Gastroesophageal sphincter (tissue), 4 donors: ENCODE measurements around the gene PLIN5. TPM values are rescaled to one million over a fixed set of nuclear protein-coding genes. Genes with fewer than 3 reads are reported as not detected.

Source experiments
- ATAC-seq: fragments of 150-250 bp; one replicate; pipeline ENCODE4 v1.9.1; 2016; ENCODE audit warnings: mild to moderate bottlenecking, moderate library complexity
- H3K27ac ChIP-seq, 4 donors: fragments of 200-600 bp; sonication (generic) in 3 of 4; 1 replicate in 3 of 4; 2 replicates in 1 of 4; pipeline ENCODE4 v1.5.1; 2016 to 2019
- H3K27me3 ChIP-seq: fragments of 200-600 bp; sonication (generic); one replicate; pipeline ENCODE4 v1.5.1; 2019
- H3K36me3 ChIP-seq, 2 donors: fragments of 200-600 bp; sonication (generic); one replicate each; pipeline ENCODE4 v1.5.1; 2019; ENCODE audit warnings: control low read depth in 1 of 2
- H3K4me1 ChIP-seq, 3 donors: fragments of 200-600 bp; sonication (generic); 1 replicate in 2 of 3; 2 replicates in 1 of 3; pipeline ENCODE4 v1.5.1; 2016 to 2019; ENCODE audit warnings: control low read depth in 2 of 3
- H3K4me3 ChIP-seq, 2 donors: fragments of 200-600 bp; sonication (generic); one replicate each; pipeline ENCODE4 v1.5.1; 2019; ENCODE audit warnings: mild to moderate bottlenecking in 1 of 2, moderate library complexity in 1 of 2
- H3K9me3 ChIP-seq, 3 donors: fragments of 200-600 bp; sonication (generic); one replicate each; pipeline ENCODE4 v1.5.1; 2017 to 2019; ENCODE audit warnings: control low read depth in 2 of 3
- CTCF ChIP-seq, 4 experiments: fragments of 200-600 bp in 2 of 4; fragments of 450-650 bp in 2 of 4; sonication (generic) in 1 of 4; IDR thresholded peaks; one replicate each; pipeline ENCODE4 v1.5.1; 2017 to 2019; ENCODE audit warnings: antibody characterized with exemption in 4 of 4, mild to moderate bottlenecking in 2 of 4, moderate library complexity in 2 of 4
- EP300 ChIP-seq: sonication (generic); formaldehyde crosslinking; IDR thresholded peaks from one replicate; pipeline ENCODE4 v1.6.1; 2017; ENCODE audit warnings: antibody characterized with exemption, mild to moderate bottlenecking
- POLR2A ChIP-seq, 2 donors: fragments of 450-650 bp; IDR thresholded peaks; one replicate each; pipeline ENCODE4 v1.6.1; 2017; ENCODE audit warnings: antibody characterized with exemption in 2 of 2, mild to moderate bottlenecking in 2 of 2, moderate library complexity in 1 of 2
- POLR2AphosphoS5 ChIP-seq: sonication (generic); formaldehyde crosslinking; IDR thresholded peaks from one replicate; pipeline ENCODE4 v1.6.1; 2017; ENCODE audit warnings: antibody characterized with exemption
- WGBS, 2 donors: methylation state at CpG; one replicate each; pipeline ENCODE4 v1.1.5; 2018; ENCODE audit warnings: low coverage in 1 of 2; 5-methylcytosine and 5-hydroxymethylcytosine counted together
- total RNA-seq, 4 donors: library from RNA; depleted of rRNA; stranded (reverse); fragments of >200 nt; gene quantifications; one replicate each; pipeline ENCODE4 v1.1.0, GENCODE V29; 2016

PLIN5 gene
- total RNA-seq, 4 donors from 2014 or later, result 0.49 to 24.3 (median 11.2) TPM

GRCh38 chr19:4555657-4556561, 20.9 kb upstream of the PLIN5 start:
- peaks cover 0 to 6% (median 3%) of the 10 kb centered on the region in 3 donors for H3K4me1 ChIP-seq
- TF ChIP-seq EP300, result no peak
- TF ChIP-seq POLR2A (IDR thresholded peaks at IDR 0.05), result no peak
- no peak for TF ChIP-seq POLR2AphosphoS5
- TF ChIP-seq CTCF (IDR thresholded peaks at IDR 0.05), result no peak
- H3K9me3 ChIP-seq, result no peaks in the 10 kb centered on the region
- no peak overlapping the region for H3K27ac ChIP-seq
- peaks cover 0 to 15% of the 10 kb centered on the region in 2 donors for H3K36me3 ChIP-seq
- H3K27me3 ChIP-seq, result peaks cover 16% of the 10 kb centered on the region
- no peak overlapping the region for H3K4me3 ChIP-seq
- no peak for ATAC-seq
- WGBS, 2 donors, result 75 to 86% methylated on average over 13 to 21 of the region's 43 CpGs

- WGBS, 2 donors, result 78 to 100% methylated on average over 1 of the region's 7 CpGs
- peaks cover 28% of the 10 kb centered on the region for H3K27me3 ChIP-seq
- H3K4me1 ChIP-seq, result peaks cover 0 to 6% (median 3%) of the 10 kb centered on the region in 3 donors
- TF ChIP-seq POLR2AphosphoS5 (no peak), EP300 (no peak), POLR2A (IDR thresholded peaks at IDR 0.05) (no peak), CTCF (IDR thresholded peaks at IDR 0.05) (no peak)
- peaks cover 0 to 15% of the 10 kb centered on the region in 2 donors for H3K36me3 ChIP-seq
- no peaks in the 10 kb centered on the region for H3K9me3 ChIP-seq
- ATAC-seq, result no peak
- H3K4me3 ChIP-seq, result no peak overlapping the region
- no peak overlapping the region for H3K27ac ChIP-seq
Measured at GRCh38 chr19:4554717-4555116, 19.7 kb upstream of the PLIN5 start.

- Histone ChIP-seq H3K27ac (no peak overlapping the region), H3K4me1 (peaks cover 0 to 6% (median 3%) of the 10 kb centered on the region in 3 donors), H3K27me3 (peaks cover 28% of the 10 kb centered on the region), H3K36me3 (peaks cover 0 to 15% of the 10 kb centered on the region in 2 donors), H3K9me3 (no peaks in the 10 kb centered on the region), H3K4me3 (no peak overlapping the region)
- 50 to 74% methylated on average over 2 to 3 of the region's 3 CpGs for WGBS, 2 donors
- no peak for ATAC-seq
- no peak for TF ChIP-seq POLR2A (IDR thresholded peaks at IDR 0.05)
- no peak for TF ChIP-seq EP300
- no peak for TF ChIP-seq POLR2AphosphoS5
- no peak for TF ChIP-seq CTCF (IDR thresholded peaks at IDR 0.05)
Measured at GRCh38 chr19:4553775-4554174, 18.8 kb upstream of the PLIN5 start.

GRCh38 chr19:4553092-4553695, 18.2 kb upstream of the PLIN5 start:
- Histone ChIP-seq H3K27me3 (peaks cover 27% of the 10 kb centered on the region), H3K9me3 (no peaks in the 10 kb centered on the region), H3K36me3 (peaks cover 0 to 15% of the 10 kb centered on the region in 2 donors), H3K4me3 (no peak overlapping the region), H3K4me1 (peaks cover 0 to 4% (median 2%) of the 10 kb centered on the region in 3 donors), H3K27ac (no peak overlapping the region)
- TF ChIP-seq CTCF (IDR thresholded peaks at IDR 0.05), result no peak
- TF ChIP-seq EP300, result no peak
- TF ChIP-seq POLR2AphosphoS5, result no peak
- no peak for TF ChIP-seq POLR2A (IDR thresholded peaks at IDR 0.05)
- ATAC-seq, result no peak
